HepG2 (cell line): ENCODE data around the gene CDC42SE1. TPM values are rescaled to one million over a fixed set of nuclear protein-coding genes. Genes with fewer than 3 reads are reported as not detected.
A peak's percentile ranks its signal among the peaks of the same experiment; 100 is the strongest.

ENCODE experiments used
- ATF4 ChIP-seq, 2 experiments: fragments of 450-650 bp in 1 of 2; sonication (generic) in 1 of 2; formaldehyde crosslinking; IDR thresholded peaks; 2 replicates each; pipeline versions ENCODE4 v1.5.0 to v1.8.0; 2020 to 2022; ENCODE audit warnings: mild to moderate bottlenecking in 1 of 2, missing genetic modification reagents in 1 of 2
- ERF ChIP-seq: IDR thresholded peaks from 2 replicates; pipeline ENCODE4 v1.6.1; 2018; ENCODE audit warnings: missing biosample characterization, missing genetic modification reagents
- FOXA1 ChIP-seq, 2 experiments: fragments of 450-650 bp in 1 of 2; sonication (generic) in 1 of 2; formaldehyde crosslinking in 1 of 2; IDR thresholded peaks; 2 replicates each; pipeline versions ENCODE4 v1.4.0 to v1.6.1; 2016 to 2020; ENCODE audit warnings: missing genetic modification reagents in 1 of 2
- HMGXB4 ChIP-seq, 2 experiments: sonication (generic) in 1 of 2; formaldehyde crosslinking in 1 of 2; IDR thresholded peaks; 2 replicates each; pipeline versions ENCODE4 v1.4.0 to v1.6.1; 2018 to 2020; ENCODE audit warnings: missing genetic modification reagents in 2 of 2, borderline replicate concordance in 1 of 2, low read depth in 1 of 2, mild to moderate bottlenecking in 1 of 2, missing biosample characterization in 1 of 2
- KAT8 ChIP-seq: IDR thresholded peaks from 2 replicates; pipeline ENCODE4 v1.6.1; 2016; ENCODE audit warnings: missing genetic modification reagents, missing compliant biosample characterization
- MAFF ChIP-seq: IDR thresholded peaks from 2 replicates; pipeline ENCODE4 v1.6.1; 2011; ENCODE audit warnings: low read depth, low read length, improper control_type of control experiment
- MED13 ChIP-seq: sonication (generic); formaldehyde crosslinking; IDR thresholded peaks from 2 replicates; pipeline ENCODE4 v1.5.0; 2020; ENCODE audit warnings: missing genetic modification reagents
- NFRKB ChIP-seq: fragments of 450-650 bp; IDR thresholded peaks from 2 replicates; pipeline ENCODE4 v1.6.1; 2017
- PAXIP1 ChIP-seq: sonication (generic); formaldehyde crosslinking; conservative IDR thresholded peaks from 2 replicates; pipeline ENCODE4 v1.4.0; 2020; ENCODE audit warnings: mild to moderate bottlenecking, missing genetic modification reagents, moderate library complexity
- RBAK ChIP-seq: sonication (generic); formaldehyde crosslinking; IDR thresholded peaks from 2 replicates; pipeline ENCODE4 v1.5.1; 2020; ENCODE audit warnings: mild to moderate bottlenecking, missing genetic modification reagents
- SMAD3 ChIP-seq: sonication (generic); formaldehyde crosslinking; IDR thresholded peaks from 2 replicates; pipeline ENCODE4 v1.4.0; 2020; ENCODE audit warnings: missing genetic modification reagents
- TBX2 ChIP-seq: sonication (generic); formaldehyde crosslinking; IDR thresholded peaks from 2 replicates; pipeline ENCODE4 v1.5.0; 2020; ENCODE audit warnings: missing genetic modification reagents, mild to moderate bottlenecking, borderline replicate concordance
- ZBTB25 ChIP-seq: IDR thresholded peaks from 2 replicates; pipeline ENCODE4 v1.6.1; 2018; ENCODE audit warnings: missing genetic modification reagents
- ZNF142 ChIP-seq: sonication (generic); formaldehyde crosslinking; IDR thresholded peaks from 2 replicates; pipeline ENCODE4 v1.4.0; 2020; ENCODE audit warnings: missing genetic modification reagents
- polyA plus RNA-seq, 8 experiments: library from polyadenylated mRNA; depleted of rRNA in 3 of 8; stranded (reverse) in 7 of 8; unstranded in 1 of 8; fragments of >200 nt; fragmentation: Illumina TruSeq in 4 of 8; extraction: Trizol in 4 of 8; gene quantifications; 2 replicates each; pipeline versions ENCODE4 v1.2.1 to v1.2.3, GENCODE V29; 2011 to 2016; ENCODE audit warnings: low read depth in 4 of 8, missing spikeins in 1 of 8, mixed read lengths in 1 of 8; ENCODE audit not compliant: insufficient read depth in 1 of 8
- total RNA-seq, 5 experiments: library from RNA; depleted of rRNA; stranded (reverse); fragments of >200 nt; fragmentation: Illumina TruSeq; extraction: Trizol; gene quantifications; 2 replicates each; pipeline ENCODE4 v1.2.3, GENCODE V29; 2016; ENCODE audit warnings: low read depth in 1 of 5

Gene CDC42SE1
- total and polyA plus RNA-seq, 2 of the 13 experiments (the other 11 are each of a cell fraction or from before 2014, with no cell fraction given): 17.6 to 17.9 TPM

- TF ChIP-seq ZNF142 (CRISPR knock-in tag): 0 out of 2 replicates have a peak, but pooled peaks have one; percentile 36
- TF ChIP-seq ATF4 (CRISPR knock-in tag; IDR thresholded peaks at IDR 0.05): no peak
- TF ChIP-seq NFRKB: no peak
- TF ChIP-seq SMAD3 (CRISPR knock-in tag): 0 out of 2 replicates have a peak, but pooled peaks have one; percentile 47
- peak; percentile 40; the same call in 1 of the 2 replicates for TF ChIP-seq TBX2 (CRISPR knock-in tag)
- peak; percentile 37 for TF ChIP-seq KAT8 (CRISPR knock-in tag)
- no peak for TF ChIP-seq MED13 (CRISPR knock-in tag)
- TF ChIP-seq RBAK (CRISPR knock-in tag): no peak
- TF ChIP-seq HMGXB4 (CRISPR knock-in tag; IDR thresholded peaks at IDR 0.05; ENCODE audit: borderline replicate concordance in 1 of 2, low read depth in 1 of 2): peak; percentile 72 to 94
- TF ChIP-seq FOXA1 (IDR thresholded peaks at IDR 0.05): no peak
- TF ChIP-seq FOXA1 (CRISPR knock-in tag; IDR thresholded peaks at IDR 0.05): no peak
- TF ChIP-seq PAXIP1 (CRISPR knock-in tag): peak; percentile 34; the same call in 1 of the 2 replicates
- peak; percentile 50; the same call in 1 of the 2 replicates for TF ChIP-seq MAFF
- TF ChIP-seq ERF (CRISPR knock-in tag): 0 out of 2 replicates have a peak, but pooled peaks have one; percentile 56
- peak; percentile 33; the same call in 1 of the 2 replicates for TF ChIP-seq ZBTB25 (CRISPR knock-in tag)
These were observed 52.9 kb downstream of the CDC42SE1 start, which contains the start of gene MINDY1 (continued) for GRCh38 chr1:151006327-151007052.
